ENCODE measurements around the gene MDC1. TPM values are rescaled to one million over a fixed set of nuclear protein-coding genes. Genes with fewer than 3 reads are reported as not detected.

MDC1 gene
- total and polyA plus RNA-seq, 2 experiments from 2014 or later: 17.2 to 32.7 TPM

- H3K27me3 ChIP-seq (ENCODE audit: insufficient read depth): 0 out of 2 replicates have a peak, but pooled peaks cover 5% of the 10 kb centered on the region
- no peak for TF ChIP-seq POLR2AphosphoS5 (IDR thresholded peaks at IDR 0.05; ENCODE audit: low read depth)
- TF ChIP-seq ZNF114 (CRISPR knock-in tag; IDR thresholded peaks at IDR 0.05): no peak
- no peak for TF ChIP-seq CREB1 (CRISPR knock-in tag; IDR thresholded peaks at IDR 0.05; ENCODE audit: low read depth)
- no peak for TF ChIP-seq EZH2 (IDR thresholded peaks at IDR 0.05; ENCODE audit: low read depth, unreplicated experiment)
- no peak for TF ChIP-seq ETS1 (IDR thresholded peaks at IDR 0.05)
- TF ChIP-seq REST (IDR thresholded peaks at IDR 0.05; ENCODE audit: unreplicated experiment): no peak
- no peak for TF ChIP-seq JUNB (IDR thresholded peaks at IDR 0.05; ENCODE audit: unreplicated experiment)
- no peak for TF ChIP-seq ZNF331 (CRISPR knock-in tag; IDR thresholded peaks at IDR 0.05; ENCODE audit: low read depth)
- no peak for TF ChIP-seq STAT1 (IDR thresholded peaks at IDR 0.05; ENCODE audit: unreplicated experiment)
- H3K4me2 ChIP-seq: peak overlapping the region; percentile 76
- no peak overlapping the region for H2AFZ ChIP-seq
- peaks cover 29% of the 10 kb centered on the region for H3K27me3 Mint-ChIP-seq (ENCODE audit: insufficient read depth, low read depth, poor library complexity)
- H3K4me3 ChIP-seq: peak overlapping the region; percentile 45
- peaks cover 22% of the 10 kb centered on the region for H3K79me2 ChIP-seq (replicated peaks; ENCODE audit: insufficient read depth)
- H3K4me3 Mint-ChIP-seq: peak overlapping the region; percentile 63
- H3K4me1 ChIP-seq (ENCODE audit: insufficient read depth): peaks cover 48% of the 10 kb centered on the region
- no peak overlapping the region for H3K27ac ChIP-seq (ENCODE audit: low read depth)
- DNase-seq (ENCODE audit: low spot score) (no peak), ATAC-seq (no peak)
- H3K36me3 ChIP-seq (ENCODE audit: insufficient read depth): no peaks in the 10 kb centered on the region
- H3K27ac Mint-ChIP-seq: peak overlapping the region; percentile 49; the same call in 1 of the 2 replicates
- no peaks in the 10 kb centered on the region; the same call in 1 of the 2 replicates for H4K20me1 ChIP-seq (replicated peaks; ENCODE audit: insufficient read depth)
- no peaks in the 10 kb centered on the region for H3K9me2 ChIP-seq (ENCODE audit: insufficient read depth)
- H3K36me3 Mint-ChIP-seq (ENCODE audit: low read depth): peaks cover 17% of the 10 kb centered on the region
- peaks cover 67% of the 10 kb centered on the region for H3K4me1 Mint-ChIP-seq
- no peaks in the 10 kb centered on the region; the same call in 2 of the 3 replicates for H3K9me3 Mint-ChIP-seq
- H3F3A ChIP-seq (replicated peaks; ENCODE audit: low read depth): 0 out of 2 replicates have a peak, but pooled peaks cover 9% of the 10 kb centered on the region
These were observed 33.1 kb downstream of the MDC1 start for GRCh38 chr6:30683980-30684338.

GRCh38 chr6:30683183-30683979 lies 33.7 kb downstream of the MDC1 start:
- peak overlapping the region; percentile 74; the same call in 1 of the 2 replicates for H3K27ac ChIP-seq (ENCODE audit: low read depth)
- TF ChIP-seq ZNF114 (CRISPR knock-in tag; IDR thresholded peaks at IDR 0.05) (no peak), ZNF462 (CRISPR knock-in tag; IDR thresholded peaks at IDR 0.05) (no peak), CREB1 (CRISPR knock-in tag; IDR thresholded peaks at IDR 0.05; ENCODE audit: low read depth) (no peak)

More at GRCh38 chr6:30683183-30683979, 33.7 kb downstream of the MDC1 start:
- H4K20me1 ChIP-seq (replicated peaks; ENCODE audit: insufficient read depth): no peaks in the 10 kb centered on the region; the same call in 1 of the 2 replicates
- peaks cover 48% of the 10 kb centered on the region for H3K4me1 ChIP-seq (ENCODE audit: insufficient read depth)
- Mint-ChIP-seq H3K36me3 (ENCODE audit: low read depth) (peaks cover 20% of the 10 kb centered on the region), H3K4me1 (peaks cover 63% of the 10 kb centered on the region), H3K4me3 (peak overlapping the region; percentile 63), H3K9me3 (no peaks in the 10 kb centered on the region; the same call in 2 of the 3 replicates), H3K27me3 (ENCODE audit: insufficient read depth, low read depth, poor library complexity) (peaks cover 28% of the 10 kb centered on the region), H3K27ac (no peak overlapping the region)
- peak overlapping the region; percentile 46 for H3K4me3 ChIP-seq
- H3K36me3 ChIP-seq (ENCODE audit: insufficient read depth): no peaks in the 10 kb centered on the region
- no peaks in the 10 kb centered on the region for H3K9me2 ChIP-seq (ENCODE audit: insufficient read depth)
- no peak for ATAC-seq
- 0 out of 2 replicates have a peak, but pooled peaks cover 5% of the 10 kb centered on the region for H3K27me3 ChIP-seq (ENCODE audit: insufficient read depth)
- H3K79me2 ChIP-seq (replicated peaks; ENCODE audit: insufficient read depth): peaks cover 22% of the 10 kb centered on the region
- no peak overlapping the region for H2AFZ ChIP-seq
- 0 out of 2 replicates have a peak, but pooled peaks cover 9% of the 10 kb centered on the region for H3F3A ChIP-seq (replicated peaks; ENCODE audit: low read depth)
- no peak for DNase-seq (ENCODE audit: low spot score)
- peak overlapping the region; percentile 76 for H3K4me2 ChIP-seq
